BLaER1 treated with 17β-estradiol and CSF1 and Interleukin-3, amounts not matched to agents 10 nM and 100 nM (cell line): ENCODE measurements around the gene HRH2.

Experiments
- H3K27ac ChIP-seq, 11 experiments: shearing (Covaris generic); formaldehyde crosslinking; 2 replicates each; pipeline ENCODE4 v1.8.1; 2022
- H3K27me3 ChIP-seq, 11 experiments: shearing (Covaris generic); formaldehyde crosslinking; 2 replicates each; pipeline ENCODE4 v1.8.1; 2022
- H3K36me3 ChIP-seq, 11 experiments: shearing (Covaris generic); formaldehyde crosslinking; 2 replicates each; pipeline ENCODE4 v1.8.1; 2022
- H3K4me1 ChIP-seq, 10 experiments: shearing (Covaris generic); formaldehyde crosslinking; 2 replicates each; pipeline ENCODE4 v1.8.1; 2022
- H3K4me2 ChIP-seq, 11 experiments: shearing (Covaris generic); formaldehyde crosslinking; 2 replicates each; pipeline ENCODE4 v1.8.1; 2022
- H3K4me3 ChIP-seq, 10 experiments: shearing (Covaris generic); formaldehyde crosslinking; 2 replicates each; pipeline ENCODE4 v1.8.1; 2022
- H3K9ac ChIP-seq, 11 experiments: shearing (Covaris generic); formaldehyde crosslinking; 2 replicates each; pipeline ENCODE4 v1.8.1; 2022
- H3K9me3 ChIP-seq, 11 experiments: shearing (Covaris generic); formaldehyde crosslinking; replicated peaks in 1 of 11; 2 replicates each; pipeline ENCODE4 v1.8.1; 2022
- H4K20me1 ChIP-seq, 11 experiments: shearing (Covaris generic); formaldehyde crosslinking; 2 replicates each; pipeline ENCODE4 v1.8.1; 2022
- Cebpa-rat ChIP-seq, 11 experiments: shearing (Covaris generic); IDR thresholded peaks; 2 replicates each; pipeline ENCODE4 v1.8.1; 2022

The HRH2 gene

GRCh38 chr5:175617447-175617846, 40.4 kb upstream of the HRH2 start:
- TF ChIP-seq Cebpa-rat (IDR thresholded peaks at IDR 0.05), result no peak
- Histone ChIP-seq H4K20me1 (no peaks in the 10 kb centered on the region), H3K27ac (no peak overlapping the region; a peak in 1 of 22 replicates), H3K27me3 (peaks cover 0 to 12% (median 7%) of the 10 kb centered on the region in 11 experiments; a peak in 10 of 22 replicates), H3K4me1 (peaks cover 0 to 30% (median 12%) of the 10 kb centered on the region in 10 experiments; a peak in 13 of 20 replicates), H3K4me2 (peak overlapping the region in 7 of 11 experiments; percentile 20 to 60 (median 43); a peak in 12 of 22 replicates), H3K36me3 (no peaks in the 10 kb centered on the region), H3K9me3 (peaks cover 0 to 31% (median 13%) of the 10 kb centered on the region in 11 experiments; a peak in 13 of 22 replicates), H3K4me3 (no peak overlapping the region), H3K9ac (peak overlapping the region in 1 of 11 experiments; percentile 31; a peak in 1 of 22 replicates)

DNA sequence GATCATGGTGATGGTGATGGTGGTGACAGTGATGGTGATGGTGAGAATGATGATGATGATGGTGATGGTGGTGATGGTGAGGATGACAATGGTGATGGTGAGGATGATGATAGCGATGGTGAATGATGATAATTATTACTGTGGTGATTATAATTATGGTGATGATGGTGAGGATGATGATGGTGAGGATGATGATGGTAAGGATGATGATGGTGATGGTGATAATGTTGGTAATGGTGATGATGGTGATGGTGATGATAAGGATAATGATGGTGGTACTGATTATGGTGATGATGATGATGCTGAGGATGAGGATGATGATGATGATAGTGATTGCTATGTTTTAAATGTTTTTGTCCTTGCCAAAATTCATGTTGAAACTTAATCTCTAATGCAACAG, 37.3 kb upstream of the HRH2 start:
- Histone ChIP-seq H3K36me3 (no peaks in the 10 kb centered on the region), H3K9me3 (peaks cover under 1 to 28% (median 10%) of the 10 kb centered on the region in 11 experiments; a peak in 18 of 22 replicates), H3K27ac (no peak overlapping the region), H3K4me2 (no peak overlapping the region), H4K20me1 (no peaks in the 10 kb centered on the region), H3K4me1 (peaks cover 0 to 30% (median 12%) of the 10 kb centered on the region in 10 experiments; a peak in 13 of 20 replicates), H3K27me3 (peaks cover 0 to 12% (median 7%) of the 10 kb centered on the region in 11 experiments; a peak in 10 of 22 replicates), H3K9ac (no peak overlapping the region), H3K4me3 (no peak overlapping the region)
- TF ChIP-seq Cebpa-rat (IDR thresholded peaks at IDR 0.05), result no peak

DNA sequence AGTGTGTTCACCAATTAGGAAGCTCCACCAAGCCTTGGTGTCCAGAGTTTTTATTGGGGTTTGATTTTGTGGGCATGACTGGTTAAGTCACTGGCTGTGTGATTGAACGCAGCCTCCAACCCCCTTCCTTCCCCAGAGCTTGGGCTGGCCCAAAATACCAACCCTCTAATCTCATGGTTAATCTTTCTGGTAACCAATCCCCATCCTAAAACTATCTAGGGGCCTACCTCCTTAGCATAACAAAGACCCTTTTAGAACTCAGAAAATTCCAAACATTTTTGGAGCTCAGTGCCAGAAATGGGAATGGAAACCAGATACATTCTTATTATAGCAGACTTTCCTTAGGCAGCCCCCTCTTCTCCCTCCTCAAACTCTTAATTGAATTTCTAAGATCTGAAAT, 35.9 kb upstream of the HRH2 start:
- Histone ChIP-seq H3K4me2 (no peak overlapping the region), H3K4me3 (no peak overlapping the region), H3K9me3 (peaks cover 14 to 42% (median 23%) of the 10 kb centered on the region in 11 experiments; a peak in 21 of 22 replicates), H3K36me3 (no peaks in the 10 kb centered on the region; a peak in 1 of 22 replicates), H3K27ac (no peak overlapping the region), H3K27me3 (peaks cover 0 to 10% (median 7%) of the 10 kb centered on the region in 11 experiments; a peak in 10 of 22 replicates), H4K20me1 (no peaks in the 10 kb centered on the region), H3K9ac (no peak overlapping the region), H3K4me1 (peaks cover 0 to 27% (median 7%) of the 10 kb centered on the region in 10 experiments; a peak in 12 of 20 replicates)
- TF ChIP-seq Cebpa-rat (IDR thresholded peaks at IDR 0.05), result no peak

GRCh38 chr5:175623088-175623487, 34.8 kb upstream of the HRH2 start:
- H3K27ac ChIP-seq, result no peak overlapping the region
- no peak for TF ChIP-seq Cebpa-rat (IDR thresholded peaks at IDR 0.05)
- no peaks in the 10 kb centered on the region for H4K20me1 ChIP-seq
- no peak overlapping the region for H3K4me2 ChIP-seq
- H3K27me3 ChIP-seq, result no peaks in the 10 kb centered on the region
- H3K9ac ChIP-seq, result no peak overlapping the region
- H3K9me3 ChIP-seq, result peaks cover 14 to 44% (median 23%) of the 10 kb centered on the region in 11 experiments; a peak in 21 of 22 replicates
- peaks cover 0 to 15% (median 0%) of the 10 kb centered on the region in 10 experiments; a peak in 6 of 20 replicates for H3K4me1 ChIP-seq
- no peak overlapping the region for H3K4me3 ChIP-seq
- H3K36me3 ChIP-seq, result no peaks in the 10 kb centered on the region; a peak in 1 of 22 replicates

- H3K9ac ChIP-seq, result no peak overlapping the region
- H3K27me3 ChIP-seq, result no peaks in the 10 kb centered on the region
- H3K27ac ChIP-seq, result no peak overlapping the region
- H3K4me1 ChIP-seq, result peaks cover 0 to 3% (median 0%) of the 10 kb centered on the region in 10 experiments; a peak in 6 of 20 replicates
- no peaks in the 10 kb centered on the region; a peak in 1 of 22 replicates for H3K36me3 ChIP-seq
- H4K20me1 ChIP-seq, result no peaks in the 10 kb centered on the region
- H3K4me2 ChIP-seq, result no peak overlapping the region
- TF ChIP-seq Cebpa-rat (IDR thresholded peaks at IDR 0.05), result no peak
- no peak overlapping the region for H3K4me3 ChIP-seq
- H3K9me3 ChIP-seq, result peaks cover 14 to 46% (median 23%) of the 10 kb centered on the region in 11 experiments; a peak in 21 of 22 replicates
These were observed 33.6 kb upstream of the HRH2 start for GRCh38 chr5:175624316-175624715.

GRCh38 chr5:175627005-175627404, 30.9 kb upstream of the HRH2 start:
- H3K9ac ChIP-seq, result no peak overlapping the region
- no peaks in the 10 kb centered on the region for H3K27me3 ChIP-seq
- no peaks in the 10 kb centered on the region for H3K4me1 ChIP-seq
- H3K9me3 ChIP-seq, result peaks cover 15 to 50% (median 31%) of the 10 kb centered on the region in 11 experiments; a peak in 21 of 22 replicates
- no peaks in the 10 kb centered on the region for H4K20me1 ChIP-seq
- H3K27ac ChIP-seq, result no peak overlapping the region
- H3K36me3 ChIP-seq, result no peaks in the 10 kb centered on the region; a peak in 1 of 22 replicates
- TF ChIP-seq Cebpa-rat (IDR thresholded peaks at IDR 0.05), result no peak
- H3K4me2 ChIP-seq, result no peak overlapping the region
- H3K4me3 ChIP-seq, result no peak overlapping the region

- Histone ChIP-seq H4K20me1 (no peaks in the 10 kb centered on the region), H3K9me3 (peaks cover 15 to 42% (median 31%) of the 10 kb centered on the region in 11 experiments; a peak in 21 of 22 replicates), H3K4me3 (no peak overlapping the region), H3K9ac (no peak overlapping the region), H3K36me3 (no peaks in the 10 kb centered on the region; a peak in 1 of 22 replicates), H3K27ac (no peak overlapping the region), H3K27me3 (no peaks in the 10 kb centered on the region), H3K4me2 (peak overlapping the region in 1 of 11 experiments; percentile 21; a peak in 1 of 22 replicates), H3K4me1 (no peaks in the 10 kb centered on the region)
- no peak for TF ChIP-seq Cebpa-rat (IDR thresholded peaks at IDR 0.05)
These were observed 30.1 kb upstream of the HRH2 start for GRCh38 chr5:175627739-175628138.

DNA sequence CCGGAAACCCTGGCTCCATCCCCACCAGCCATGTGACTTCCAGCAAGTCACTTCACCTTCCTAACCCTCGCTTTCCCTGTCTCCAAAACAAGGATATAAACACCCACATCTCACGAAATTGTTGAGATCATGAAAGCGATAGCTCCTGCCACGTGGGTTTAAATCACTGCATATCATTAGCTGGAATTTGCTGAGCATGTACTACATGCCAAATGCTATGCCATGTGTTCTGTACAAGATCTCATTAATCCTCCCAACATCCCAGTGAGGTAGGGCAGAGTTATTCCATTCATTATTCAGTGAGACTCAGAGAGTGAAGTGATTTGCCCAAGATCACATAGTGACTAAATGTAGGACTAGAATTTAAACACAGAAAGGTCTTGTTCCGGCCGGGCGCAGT, 29.2 kb upstream of the HRH2 start:
- peaks cover 15 to 42% (median 31%) of the 10 kb centered on the region in 11 experiments; a peak in 21 of 22 replicates for H3K9me3 ChIP-seq
- H4K20me1 ChIP-seq, result no peaks in the 10 kb centered on the region
- H3K9ac ChIP-seq, result no peak overlapping the region
- H3K36me3 ChIP-seq, result no peaks in the 10 kb centered on the region; a peak in 1 of 22 replicates
- no peak overlapping the region for H3K4me2 ChIP-seq
- TF ChIP-seq Cebpa-rat (IDR thresholded peaks at IDR 0.05), result no peak
- no peaks in the 10 kb centered on the region for H3K27me3 ChIP-seq
- H3K27ac ChIP-seq, result no peak overlapping the region
- H3K4me3 ChIP-seq, result no peak overlapping the region
- H3K4me1 ChIP-seq, result no peaks in the 10 kb centered on the region

DNA sequence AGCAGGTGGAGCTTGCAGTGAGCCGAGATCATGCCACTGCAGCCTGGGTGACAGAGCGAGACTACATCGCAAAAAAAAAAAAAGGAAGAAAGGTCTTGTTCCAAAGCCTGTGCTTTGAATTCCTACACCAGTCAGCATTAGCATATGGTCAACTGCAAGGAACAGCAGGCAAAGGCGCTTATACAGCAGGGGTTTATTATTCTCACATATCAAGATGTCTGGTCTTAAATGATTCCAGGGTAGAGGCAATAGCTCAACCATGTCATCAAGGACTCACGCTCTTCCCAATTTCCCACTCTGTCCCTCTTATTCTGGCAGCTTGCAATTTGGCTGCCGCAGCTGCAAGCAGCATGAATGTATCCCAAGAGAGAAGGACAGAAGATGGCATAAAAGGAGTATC, 28.6 kb upstream of the HRH2 start:
- no peaks in the 10 kb centered on the region; a peak in 1 of 22 replicates for H3K36me3 ChIP-seq
- no peak overlapping the region for H3K9ac ChIP-seq
- no peaks in the 10 kb centered on the region for H3K27me3 ChIP-seq
- no peak overlapping the region for H3K4me2 ChIP-seq
- H3K9me3 ChIP-seq, result peaks cover 15 to 42% (median 31%) of the 10 kb centered on the region in 11 experiments; a peak in 21 of 22 replicates
- no peak overlapping the region for H3K4me3 ChIP-seq
- no peaks in the 10 kb centered on the region for H4K20me1 ChIP-seq
- H3K4me1 ChIP-seq, result no peaks in the 10 kb centered on the region
- TF ChIP-seq Cebpa-rat (IDR thresholded peaks at IDR 0.05), result no peak
- H3K27ac ChIP-seq, result no peak overlapping the region

DNA sequence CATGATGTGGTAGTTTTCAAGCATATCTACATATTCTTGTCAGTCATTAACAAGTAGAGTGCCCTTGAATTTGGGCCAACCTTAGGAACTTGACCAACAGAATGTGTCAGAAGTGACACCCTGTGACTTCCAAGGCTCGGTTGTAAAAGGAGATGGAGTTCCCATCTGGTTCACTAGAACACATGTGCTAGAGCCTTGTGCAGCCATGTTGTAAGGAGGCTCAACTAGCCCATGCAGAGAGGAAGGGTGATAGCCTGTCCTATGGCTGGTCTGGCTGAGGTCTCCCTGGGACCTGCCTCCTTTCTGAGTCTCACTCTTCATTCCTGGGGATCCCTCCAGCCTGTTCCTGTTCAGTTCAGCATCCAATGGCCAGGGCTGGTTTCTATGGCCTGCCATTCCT, 28.1 kb upstream of the HRH2 start:
- H3K36me3 ChIP-seq, result no peaks in the 10 kb centered on the region; a peak in 1 of 22 replicates
- H3K4me3 ChIP-seq, result no peak overlapping the region
- no peak overlapping the region for H3K9ac ChIP-seq
- H3K4me1 ChIP-seq, result no peaks in the 10 kb centered on the region
- no peak for TF ChIP-seq Cebpa-rat (IDR thresholded peaks at IDR 0.05)
- H3K4me2 ChIP-seq, result no peak overlapping the region
- no peaks in the 10 kb centered on the region for H4K20me1 ChIP-seq
- no peaks in the 10 kb centered on the region for H3K27me3 ChIP-seq
- no peak overlapping the region for H3K27ac ChIP-seq
- peaks cover 15 to 42% (median 31%) of the 10 kb centered on the region in 11 experiments; a peak in 21 of 22 replicates for H3K9me3 ChIP-seq
